Measurements from ENCODE around the gene IFRD2.

IFRD2 gene

DNA sequence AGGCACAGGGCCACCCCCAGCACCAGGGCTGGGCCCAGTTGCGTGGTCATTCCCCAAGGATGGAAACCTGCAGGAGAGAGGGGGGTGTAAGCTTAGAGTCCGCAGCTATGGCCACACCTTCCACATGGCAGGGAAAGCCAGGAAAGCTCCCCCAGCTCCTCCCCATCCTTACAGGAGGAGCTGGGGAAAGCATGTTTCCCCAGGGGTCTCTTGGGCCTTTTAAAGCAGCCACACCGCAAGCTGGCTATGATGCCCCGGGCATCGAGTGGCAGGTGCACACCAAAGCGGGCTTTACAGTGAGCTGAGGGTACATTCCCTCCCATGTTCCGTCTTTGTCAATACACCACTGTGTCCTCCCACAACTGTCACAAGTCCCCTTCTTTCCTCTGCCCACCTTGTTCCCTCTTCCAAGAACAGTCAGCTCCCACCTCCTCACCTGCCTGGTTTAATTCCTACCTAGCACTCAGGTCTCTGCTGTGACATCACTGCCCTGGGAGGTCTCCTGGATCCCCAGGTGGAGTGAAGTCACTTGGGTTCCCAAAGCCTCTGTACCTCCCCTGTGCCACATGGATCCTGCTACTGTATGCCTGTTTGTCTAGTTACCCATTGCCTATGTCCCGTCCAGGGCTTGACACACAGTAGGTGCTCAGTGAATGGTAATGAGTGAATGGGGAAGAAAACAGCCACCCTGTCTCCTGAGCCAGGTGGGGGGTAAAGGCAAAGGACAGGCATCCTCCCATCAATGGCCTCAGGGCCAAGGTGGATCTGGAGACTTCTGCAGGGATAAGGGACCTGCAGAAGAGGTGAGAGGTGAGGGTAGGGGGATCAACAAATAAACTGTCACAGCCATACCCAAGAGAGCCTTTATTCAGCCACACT, 3.6 kb upstream of the IFRD2 start:
- DNase-seq (ENCODE audit: low spot score) (no peak), ATAC-seq (ENCODE audit: low read depth) (no peak)
- Histone ChIP-seq H3K27ac (ENCODE audit: poor library complexity, severe bottlenecking) (no peak overlapping the region), H3K9me3 (ENCODE audit: severe bottlenecking) (no peaks in the 10 kb centered on the region), H3K36me3 (ENCODE audit: low read depth) (no peaks in the 10 kb centered on the region; the same call in 1 of the 2 replicates), H3K4me1 (ENCODE audit: insufficient read depth, poor library complexity, severe bottlenecking) (peaks cover 9% of the 10 kb centered on the region), H3K4me3 (ENCODE audit: severe bottlenecking) (no peak overlapping the region), H3K27me3 (ENCODE audit: insufficient read depth, poor library complexity, severe bottlenecking) (no peaks in the 10 kb centered on the region)
- no peak for TF ChIP-seq CTCF (IDR thresholded peaks at IDR 0.05; ENCODE audit: poor library complexity, severe bottlenecking)

DNA sequence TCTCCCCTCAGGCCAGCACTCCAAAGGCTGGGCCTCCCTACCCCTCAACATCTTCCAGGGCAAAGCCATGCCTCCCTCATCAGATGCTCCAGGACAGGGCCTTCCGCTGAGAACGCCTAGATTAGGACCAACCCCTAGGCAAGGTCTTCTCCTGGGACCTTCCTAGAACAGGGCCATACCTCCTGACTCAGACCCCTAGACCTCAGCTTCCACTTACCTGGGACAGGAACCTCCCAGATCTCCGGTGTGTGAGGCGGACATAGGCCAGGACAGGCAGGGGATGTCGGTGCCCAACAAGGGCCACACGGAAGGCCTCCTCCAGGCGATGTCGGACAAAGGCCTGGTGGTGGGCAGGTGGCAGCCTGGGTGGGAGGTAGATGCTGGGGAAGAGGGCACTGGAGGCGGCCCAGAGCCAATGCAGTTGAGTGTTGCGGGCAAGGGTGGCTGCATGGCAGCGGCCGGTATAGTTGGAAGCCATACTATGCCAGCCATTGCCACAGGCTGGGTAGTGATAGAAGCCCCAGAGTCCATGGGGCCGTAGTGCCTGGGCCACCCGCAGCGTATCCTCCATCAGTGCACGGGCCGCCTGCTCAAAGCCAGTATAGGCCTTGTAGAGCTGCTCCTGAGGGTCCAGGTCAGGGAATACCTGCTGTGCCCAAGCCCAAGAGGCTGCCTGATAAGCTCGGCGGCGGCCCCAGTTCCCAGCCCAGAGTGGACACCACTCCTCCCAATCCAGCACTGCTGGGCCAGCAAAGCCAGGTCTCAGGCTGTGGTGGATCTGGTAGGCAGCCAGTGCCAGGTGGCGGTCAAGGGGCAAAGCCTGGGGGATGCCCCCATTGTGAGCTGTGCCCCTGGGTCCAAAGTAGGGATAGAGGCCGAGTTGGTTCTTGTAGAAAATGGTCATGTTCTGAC, 2.5 kb upstream of the IFRD2 start:
- Histone ChIP-seq H3K4me1 (ENCODE audit: insufficient read depth, poor library complexity, severe bottlenecking) (peaks cover under 1% of the 10 kb centered on the region), H3K36me3 (ENCODE audit: low read depth) (peaks cover 10% of the 10 kb centered on the region), H3K27me3 (ENCODE audit: insufficient read depth, poor library complexity, severe bottlenecking) (no peaks in the 10 kb centered on the region), H3K4me3 (ENCODE audit: severe bottlenecking) (no peak overlapping the region), H3K27ac (ENCODE audit: poor library complexity, severe bottlenecking) (no peak overlapping the region), H3K9me3 (ENCODE audit: severe bottlenecking) (no peaks in the 10 kb centered on the region)
- DNase-seq (ENCODE audit: low spot score) = no peak
- TF ChIP-seq CTCF (IDR thresholded peaks at IDR 0.05; ENCODE audit: poor library complexity, severe bottlenecking) = no peak
- no peak for ATAC-seq (ENCODE audit: low read depth)

DNA sequence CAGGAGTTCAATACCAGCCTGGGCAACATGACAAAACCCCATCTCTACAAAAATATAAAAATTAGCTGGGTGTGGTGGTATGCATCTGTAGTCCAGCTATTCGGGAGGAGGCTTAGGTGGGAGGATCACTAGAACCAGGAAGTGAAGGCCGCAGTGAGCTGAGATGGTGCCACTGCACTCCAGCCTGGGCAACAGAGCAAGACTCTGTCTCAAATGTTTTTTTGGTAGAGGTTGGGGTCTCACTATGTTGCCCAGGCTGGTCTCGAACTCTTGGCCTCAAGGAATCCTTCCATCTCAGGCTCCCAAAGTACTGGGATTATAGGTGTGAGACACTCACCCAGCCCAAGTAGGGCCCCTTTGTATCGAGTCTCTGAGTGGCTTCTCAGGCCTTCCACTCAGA, 1.9 kb upstream of the IFRD2 start:
- no peak overlapping the region for H3K4me3 ChIP-seq (ENCODE audit: severe bottlenecking)
- no peak overlapping the region for H3K27ac ChIP-seq (ENCODE audit: poor library complexity, severe bottlenecking)
- DNase-seq (ENCODE audit: low spot score) = no peak
- no peaks in the 10 kb centered on the region for H3K9me3 ChIP-seq (ENCODE audit: severe bottlenecking)
- H3K4me1 ChIP-seq (ENCODE audit: insufficient read depth, poor library complexity, severe bottlenecking) = no peaks in the 10 kb centered on the region
- no peak for ATAC-seq (ENCODE audit: low read depth)
- no peaks in the 10 kb centered on the region for H3K27me3 ChIP-seq (ENCODE audit: insufficient read depth, poor library complexity, severe bottlenecking)
- TF ChIP-seq CTCF (IDR thresholded peaks at IDR 0.05; ENCODE audit: poor library complexity, severe bottlenecking) = no peak
- H3K36me3 ChIP-seq (ENCODE audit: low read depth) = peaks cover 17% of the 10 kb centered on the region

GRCh38 chr3:50293079-50293801, 1.0 kb upstream of the IFRD2 start:
- Histone ChIP-seq H3K4me3 (ENCODE audit: severe bottlenecking) (no peak overlapping the region), H3K36me3 (ENCODE audit: low read depth) (peaks cover 25% of the 10 kb centered on the region), H3K27ac (ENCODE audit: poor library complexity, severe bottlenecking) (peak overlapping the region; percentile 70), H3K9me3 (ENCODE audit: severe bottlenecking) (no peaks in the 10 kb centered on the region), H3K4me1 (ENCODE audit: insufficient read depth, poor library complexity, severe bottlenecking) (no peaks in the 10 kb centered on the region), H3K27me3 (ENCODE audit: insufficient read depth, poor library complexity, severe bottlenecking) (no peaks in the 10 kb centered on the region)
- no peak for ATAC-seq (ENCODE audit: low read depth)
- TF ChIP-seq CTCF (IDR thresholded peaks at IDR 0.05; ENCODE audit: poor library complexity, severe bottlenecking) = no peak
- DNase-seq (ENCODE audit: low spot score) = no peak

All from RWPE2 (cell line).